GM12878 (cell line): ENCODE data around the gene DAZAP1. TPM values are rescaled to one million over a fixed set of nuclear protein-coding genes. Genes with fewer than 3 reads are reported as not detected.

Experiments
- ATAC-seq: fragments of 200-7000 bp; cut with Tn5 transposase; 3 replicates; pipeline ENCODE4 v1.9.1; 2020; ENCODE audit warnings: mild to moderate bottlenecking, moderate library complexity
- BruUV-seq: library from RNA; stranded (reverse); fragments of 400-500 nt; replicated peaks from 2 replicates; lab custom pipeline; 2021; lab: Mats Ljungman, UMichigan
- CTCF ChIA-PET: fragments of 300-600 bp; sonication (Branson Sonifier 250); formaldehyde crosslinking; extraction: SDS; loops from one replicate; lab custom pipeline; 2021; ENCODE audit warnings: inconsistent platforms; lab: Yijun Ruan, JAX
- POLR2A ChIA-PET: fragments of 350-600 bp; formaldehyde crosslinking; extraction: SDS; loops from one replicate; lab custom pipeline; 2021; ENCODE audit warnings: inconsistent platforms; lab: Charles Lee
- RAD21 ChIA-PET: fragments of 300-600 bp; sonication (Branson Sonifier 250); formaldehyde crosslinking; loops from one replicate; lab custom pipeline; 2023; ENCODE audit warnings: antibody characterized with exemption; ENCODE audit not compliant: unreplicated experiment; lab: Charles Lee
- SMC1A ChIA-PET: fragments of 300-600 bp; sonication (Branson Sonifier 250); formaldehyde crosslinking; loops from one replicate; lab custom pipeline; 2023; ENCODE audit not compliant: unreplicated experiment, uncharacterized antibody; lab: Charles Lee
- DNase-seq: peaks from one replicate; pipeline ENCODE4 v3.0.0-alpha.2; 2011; ENCODE audit warnings: low read depth, low spot score
- FAIRE-seq: peaks from 3 replicates; lab custom pipeline; 2011; peaks lifted over from hg19 to GRCh38; lab: Jason Lieb, UNC
- H2AFZ ChIP-seq: 2 replicates; pipeline ENCODE4 v1.6.0; 2011; ENCODE audit warnings: low read depth, low read length, control low read depth; ENCODE audit not compliant: control insufficient read depth
- H3K27ac ChIP-seq: 2 replicates; pipeline ENCODE4 v1.5.1; 2011; ENCODE audit warnings: control low read depth; ENCODE audit not compliant: control insufficient read depth, insufficient read depth
- H3K27me3 ChIP-seq, 2 experiments: replicated peaks in 1 of 2; 2 replicates each; pipeline versions ENCODE4 v1.6.0 to v1.6.1; 2011; ENCODE audit warnings: low read length in 1 of 2; ENCODE audit not compliant: control insufficient read depth in 2 of 2, insufficient read depth in 2 of 2
- H3K36me3 ChIP-seq, 2 experiments: 2 replicates each; pipeline ENCODE4 v1.5.1; 2011; ENCODE audit warnings: low read length in 1 of 2; ENCODE audit not compliant: control insufficient read depth in 2 of 2, insufficient read depth in 2 of 2
- H3K4me1 ChIP-seq: 2 replicates; pipeline ENCODE4 v1.6.1; 2011; ENCODE audit warnings: mild to moderate bottlenecking, low read length, moderate library complexity, mixed read lengths; ENCODE audit not compliant: control insufficient read depth, insufficient read depth
- H3K4me2 ChIP-seq: 2 replicates; pipeline ENCODE4 v1.6.0; 2011; ENCODE audit warnings: control low read depth; ENCODE audit not compliant: control insufficient read depth, insufficient read depth
- H3K4me3 ChIP-seq: fragments of 200-600 bp; sonication (generic); 2 replicates; pipeline ENCODE4 v1.5.1; 2016
- H3K79me2 ChIP-seq: 2 replicates; pipeline ENCODE4 v1.6.0; 2011; ENCODE audit warnings: low read length; ENCODE audit not compliant: control insufficient read depth, insufficient read depth
- H3K9ac ChIP-seq: 2 replicates; pipeline ENCODE4 v1.8.0; 2011; ENCODE audit warnings: low read length, control low read depth, mixed read lengths; ENCODE audit not compliant: control insufficient read depth, insufficient read depth
- H3K9me3 ChIP-seq: replicated peaks from 3 replicates; pipeline ENCODE4 v1.5.1; 2011; ENCODE audit warnings: mild to moderate bottlenecking, low read length; ENCODE audit not compliant: control insufficient read depth, insufficient read depth
- H4K20me1 ChIP-seq: 2 replicates; pipeline ENCODE4 v1.6.0; 2011; ENCODE audit not compliant: control insufficient read depth, insufficient read depth
- POLR2A ChIP-seq: IDR thresholded peaks from 2 replicates; pipeline ENCODE4 v1.6.1; 2011; ENCODE audit warnings: low read depth, mild to moderate bottlenecking, low read length
- WGBS: methylation state at CpG from one replicate; pipeline ENCODE4 v1.1.6; 2016; ENCODE audit warnings: low lambda C conversion rate; ENCODE audit not compliant: insufficient replicate concordance, insufficient coverage; ENCODE audit errors: missing lambda C conversion rate; 5-methylcytosine and 5-hydroxymethylcytosine counted together
- in situ Hi-C: fragments of 300-500 bp; cut with MboI; formaldehyde crosslinking; loops from 9 replicates; pipeline ENCODE4 v1.14.3; 2018; ENCODE audit warnings: mixed read lengths
- intact Hi-C: fragments of 100-400 bp; cut with micrococcal nuclease; formaldehyde crosslinking; loops from one replicate; pipeline ENCODE4 v1.14.2; 2022; ENCODE audit not compliant: unreplicated experiment
- polyA plus RNA-seq, 11 experiments: library from polyadenylated mRNA; depleted of rRNA in 4 of 11; unstranded in 6 of 11; stranded (reverse) in 5 of 11; fragments of >200 nt; fragmentation: Nextera tagmentation in 4 of 11; fragmentation: Illumina TruSeq in 1 of 11; extraction: Ambion mirVana in 4 of 11; extraction: Trizol in 1 of 11; gene quantifications; 1 replicate in 1 of 11; 2 replicates in 10 of 11; pipeline versions ENCODE4 v1.2.1 to v1.2.3, GENCODE V29; 2011 to 2016; ENCODE audit warnings: inconsistent platforms in 2 of 11, missing spikeins in 2 of 11, low read depth in 1 of 11
- total RNA-seq, 4 experiments: library from RNA; depleted of rRNA in 3 of 4; stranded (reverse); fragments of >200 nt in 3 of 4; fragmentation: Illumina TruSeq in 1 of 4; extraction: Trizol in 1 of 4; gene quantifications; 2 replicates each; pipeline versions ENCODE4 v1.2.1 to v1.2.3, GENCODE V29; 2013 to 2021
- TF ChIP-seq, protein P1 (sequence below): fragments of 450-650 bp; formaldehyde crosslinking; IDR thresholded peaks from 2 replicates; pipeline ENCODE4 v1.5.0; 2022; ENCODE audit warnings: mild to moderate bottlenecking, missing genetic modification characterization

Gene DAZAP1
- total and polyA plus RNA-seq, 10 of the 15 experiments (the other 5 are each of a cell fraction or from before 2014, with no cell fraction given): 9.9 to 240 (median 92.3) TPM

DNA sequence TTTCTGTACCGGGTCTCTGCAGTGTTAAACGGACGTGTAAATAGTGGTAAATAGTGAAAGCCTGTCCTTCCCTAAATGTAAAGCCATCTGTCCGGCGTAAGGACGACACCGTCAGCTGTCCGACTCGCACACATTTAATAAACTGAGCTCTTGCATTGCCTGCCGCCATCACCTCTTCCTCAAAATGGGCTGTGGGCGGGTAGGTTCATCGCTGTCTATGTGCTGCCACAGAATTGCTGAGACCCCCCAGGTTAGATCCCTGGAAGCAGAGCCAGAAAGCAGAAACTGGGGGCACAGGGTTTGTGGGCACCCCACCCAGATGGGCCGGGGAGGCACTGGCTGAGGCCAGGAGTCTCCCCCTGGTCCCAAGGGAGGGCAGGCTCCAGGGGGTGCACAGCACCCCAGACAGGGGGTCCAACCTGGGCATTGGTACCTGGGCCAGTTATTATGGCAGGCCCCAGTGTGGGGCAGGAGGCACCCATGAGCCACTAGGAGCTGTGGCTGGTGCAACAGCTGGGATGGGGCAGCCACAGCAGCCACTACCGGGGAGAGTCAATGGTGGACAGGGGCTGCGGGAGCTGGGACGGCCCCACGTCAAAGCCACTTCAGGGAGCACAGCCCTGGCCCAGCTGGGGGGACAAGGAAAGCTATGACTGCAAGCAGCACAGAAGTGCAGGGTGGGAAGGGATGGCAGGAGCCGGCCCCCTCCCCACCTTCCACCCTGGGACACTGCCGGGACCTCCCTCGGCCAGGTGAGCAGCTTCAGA is 65.9 kb downstream of the DAZAP1 start:
- H4K20me1 ChIP-seq: peaks cover 7% of the 10 kb centered on the region
- RAD21 ChIA-PET: no interaction called here
- H3K4me1 ChIP-seq: peaks cover 7% of the 10 kb centered on the region
- in situ Hi-C loops (no loop called here), intact Hi-C loops (no loop called here)
- H3K36me3 ChIP-seq: no peaks in the 10 kb centered on the region
- H2AFZ ChIP-seq: no peak overlapping the region
- no peak overlapping the region for H3K4me2 ChIP-seq
- POLR2A ChIA-PET: no interaction called here
- SMC1A ChIA-PET: no interaction called here
- peaks cover 5 to 24% of the 10 kb centered on the region in 2 experiments for H3K27me3 ChIP-seq
- TF ChIP-seq, protein P1, sequence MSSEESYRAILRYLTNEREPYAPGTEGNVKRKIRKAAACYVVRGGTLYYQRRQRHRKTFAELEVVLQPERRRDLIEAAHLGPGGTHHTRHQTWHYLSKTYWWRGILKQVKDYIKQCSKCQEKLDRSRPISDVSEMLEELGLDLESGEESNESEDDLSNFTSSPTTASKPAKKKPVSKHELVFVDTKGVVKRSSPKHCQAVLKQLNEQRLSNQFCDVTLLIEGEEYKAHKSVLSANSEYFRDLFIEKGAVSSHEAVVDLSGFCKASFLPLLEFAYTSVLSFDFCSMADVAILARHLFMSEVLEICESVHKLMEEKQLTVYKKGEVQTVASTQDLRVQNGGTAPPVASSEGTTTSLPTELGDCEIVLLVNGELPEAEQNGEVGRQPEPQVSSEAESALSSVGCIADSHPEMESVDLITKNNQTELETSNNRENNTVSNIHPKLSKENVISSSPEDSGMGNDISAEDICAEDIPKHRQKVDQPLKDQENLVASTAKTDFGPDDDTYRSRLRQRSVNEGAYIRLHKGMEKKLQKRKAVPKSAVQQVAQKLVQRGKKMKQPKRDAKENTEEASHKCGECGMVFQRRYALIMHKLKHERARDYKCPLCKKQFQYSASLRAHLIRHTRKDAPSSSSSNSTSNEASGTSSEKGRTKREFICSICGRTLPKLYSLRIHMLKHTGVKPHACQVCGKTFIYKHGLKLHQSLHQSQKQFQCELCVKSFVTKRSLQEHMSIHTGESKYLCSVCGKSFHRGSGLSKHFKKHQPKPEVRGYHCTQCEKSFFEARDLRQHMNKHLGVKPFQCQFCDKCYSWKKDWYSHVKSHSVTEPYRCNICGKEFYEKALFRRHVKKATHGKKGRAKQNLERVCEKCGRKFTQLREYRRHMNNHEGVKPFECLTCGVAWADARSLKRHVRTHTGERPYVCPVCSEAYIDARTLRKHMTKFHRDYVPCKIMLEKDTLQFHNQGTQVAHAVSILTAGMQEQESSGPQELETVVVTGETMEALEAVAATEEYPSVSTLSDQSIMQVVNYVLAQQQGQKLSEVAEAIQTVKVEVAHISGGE (CRISPR knock-in tag): no peak
- peak; percentile 33; the same call in 1 of the 2 replicates for TF ChIP-seq POLR2A
- no peak overlapping the region for H3K9ac ChIP-seq
- no TSS peak for BruUV-seq
- no peak overlapping the region for H3K4me3 ChIP-seq
- WGBS: 72% methylated on average over 19 of the region's 20 CpGs
- ATAC-seq (no peak), DNase-seq (no peak), FAIRE-seq (no peak)
- CTCF ChIA-PET: no interaction called here
- H3K9me3 ChIP-seq: no peaks in the 10 kb centered on the region
- H3K27ac ChIP-seq: no peak overlapping the region
- H3K79me2 ChIP-seq: peaks cover under 1% of the 10 kb centered on the region
